Calu3 (cell line): ENCODE measurements around the gene NHSL1. TPM values are rescaled to one million over a fixed set of nuclear protein-coding genes. Genes with fewer than 3 reads are reported as not detected.

Source experiments
- BruUV-seq: library from RNA; stranded (reverse); fragments of 400-500 nt; replicated peaks from 2 replicates; lab custom pipeline; 2021; lab: Mats Ljungman, UMichigan
- CTCF ChIA-PET: fragments of 300-600 bp; sonication (Branson Sonifier 250); formaldehyde crosslinking; loops from one replicate; lab custom pipeline; 2022; ENCODE audit warnings: antibody characterized with exemption; lab: Charles Lee
- DNase-seq: peaks from one replicate; pipeline ENCODE4 v3.0.0; 2022
- H3K27ac Mint-ChIP-seq: one replicate; pipeline ENCODE4 v1.8.0; 2022; ENCODE audit warnings: mixed read lengths; ENCODE audit not compliant: unreplicated experiment
- H3K27me3 Mint-ChIP-seq: one replicate; pipeline ENCODE4 v1.8.0; 2022; ENCODE audit warnings: mixed read lengths; ENCODE audit not compliant: unreplicated experiment
- H3K36me3 Mint-ChIP-seq: one replicate; pipeline ENCODE4 v1.8.0; 2022; ENCODE audit warnings: mild to moderate bottlenecking, moderate library complexity, mixed read lengths; ENCODE audit not compliant: insufficient read depth, unreplicated experiment
- H3K4me1 Mint-ChIP-seq: one replicate; pipeline ENCODE4 v1.8.0; 2022; ENCODE audit warnings: mild to moderate bottlenecking, low read depth, mixed read lengths; ENCODE audit not compliant: unreplicated experiment
- H3K4me3 Mint-ChIP-seq: one replicate; pipeline ENCODE4 v1.8.0; 2022; ENCODE audit warnings: mild to moderate bottlenecking, low read depth, moderate library complexity, mixed read lengths; ENCODE audit not compliant: unreplicated experiment
- H3K9me3 Mint-ChIP-seq: one replicate; pipeline ENCODE4 v1.8.0; 2022; ENCODE audit warnings: low read depth, mixed read lengths; ENCODE audit not compliant: unreplicated experiment
- intact Hi-C: fragments of 100-400 bp; cut with micrococcal nuclease; formaldehyde crosslinking; loops from one replicate; pipeline ENCODE4 v1.10.0; 2022; ENCODE audit not compliant: unreplicated experiment
- total RNA-seq: library from RNA; stranded (reverse); gene quantifications from 2 replicates; pipeline ENCODE4 v1.2.3, GENCODE V29; 2022
- TF ChIP-seq, protein P1 (sequence below): fragments of 200-600 bp; IDR thresholded peaks from one replicate; pipeline ENCODE4 v1.8.0; 2022; ENCODE audit warnings: antibody characterized with exemption; ENCODE audit not compliant: unreplicated experiment

Gene NHSL1
- total RNA-seq, 1 experiment from 2014 or later: 26.6 TPM

DNA sequence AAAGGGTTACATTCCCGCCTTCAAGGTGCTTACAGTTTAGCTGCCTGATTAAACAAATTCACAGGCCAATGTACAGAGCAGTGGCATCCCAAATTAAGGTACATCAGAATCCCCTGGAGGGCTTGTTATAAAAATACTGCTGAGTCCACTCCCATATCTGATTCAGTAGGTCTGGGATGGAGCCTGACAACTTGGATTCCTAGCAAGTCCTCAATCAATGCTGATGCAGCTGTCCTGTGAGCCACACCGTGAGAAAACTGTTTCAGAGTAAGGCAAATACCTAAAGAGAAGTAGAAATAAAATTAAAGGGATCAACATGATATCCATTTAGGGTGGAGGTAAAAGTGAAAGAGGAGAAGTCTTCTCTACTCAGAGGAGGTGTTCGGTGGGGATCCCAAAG lies 16.5 kb downstream of the NHSL1 start:
- TF ChIP-seq, protein P1, sequence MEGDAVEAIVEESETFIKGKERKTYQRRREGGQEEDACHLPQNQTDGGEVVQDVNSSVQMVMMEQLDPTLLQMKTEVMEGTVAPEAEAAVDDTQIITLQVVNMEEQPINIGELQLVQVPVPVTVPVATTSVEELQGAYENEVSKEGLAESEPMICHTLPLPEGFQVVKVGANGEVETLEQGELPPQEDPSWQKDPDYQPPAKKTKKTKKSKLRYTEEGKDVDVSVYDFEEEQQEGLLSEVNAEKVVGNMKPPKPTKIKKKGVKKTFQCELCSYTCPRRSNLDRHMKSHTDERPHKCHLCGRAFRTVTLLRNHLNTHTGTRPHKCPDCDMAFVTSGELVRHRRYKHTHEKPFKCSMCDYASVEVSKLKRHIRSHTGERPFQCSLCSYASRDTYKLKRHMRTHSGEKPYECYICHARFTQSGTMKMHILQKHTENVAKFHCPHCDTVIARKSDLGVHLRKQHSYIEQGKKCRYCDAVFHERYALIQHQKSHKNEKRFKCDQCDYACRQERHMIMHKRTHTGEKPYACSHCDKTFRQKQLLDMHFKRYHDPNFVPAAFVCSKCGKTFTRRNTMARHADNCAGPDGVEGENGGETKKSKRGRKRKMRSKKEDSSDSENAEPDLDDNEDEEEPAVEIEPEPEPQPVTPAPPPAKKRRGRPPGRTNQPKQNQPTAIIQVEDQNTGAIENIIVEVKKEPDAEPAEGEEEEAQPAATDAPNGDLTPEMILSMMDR: no peak
- peaks cover 61% of the 10 kb centered on the region for H3K4me1 Mint-ChIP-seq
- H3K27me3 Mint-ChIP-seq: no peaks in the 10 kb centered on the region
- no TSS peak for BruUV-seq
- no peak for DNase-seq
- H3K27ac Mint-ChIP-seq: peak overlapping the region; percentile 32
- CTCF ChIA-PET: interaction anchor here (0.9 kb wide), 1 partner anchor 11 kb away, joined by 5 read pairs; no protein-coding TSS in a partner anchor
- H3K36me3 Mint-ChIP-seq: peaks cover 13% of the 10 kb centered on the region
- no peaks in the 10 kb centered on the region for H3K9me3 Mint-ChIP-seq
- intact Hi-C loops: no loop called here
- H3K4me3 Mint-ChIP-seq: no peak overlapping the region

DNA sequence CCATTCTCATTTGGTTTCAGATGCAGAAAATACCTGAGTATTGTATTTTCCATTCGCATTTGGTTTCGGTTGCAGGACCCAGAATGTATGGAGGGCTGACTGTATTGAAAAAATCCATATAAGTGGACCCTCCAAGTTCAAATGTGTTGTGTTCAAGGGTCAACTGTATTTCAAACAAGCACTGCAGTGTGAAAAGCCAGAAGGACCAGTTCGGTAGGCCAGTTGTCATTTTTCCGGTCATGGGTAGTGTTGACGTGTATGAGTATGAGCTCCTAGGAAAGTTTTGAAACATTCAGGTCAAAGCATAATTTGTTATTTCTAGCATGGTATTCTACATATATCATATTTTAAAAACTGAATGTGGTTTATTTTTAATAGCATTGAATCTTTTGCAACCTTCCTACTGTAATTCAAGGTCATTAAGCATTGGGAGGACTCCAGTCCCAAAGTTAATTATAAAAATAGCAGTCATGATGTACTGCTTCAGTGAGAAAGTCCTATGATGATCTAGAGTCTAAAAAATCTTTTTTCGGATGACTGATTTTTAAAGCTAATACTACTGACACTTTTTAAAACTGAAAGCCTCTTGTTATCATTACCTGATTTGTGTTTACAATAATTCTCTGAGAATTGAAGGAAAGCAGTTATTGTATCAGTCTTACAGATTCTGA lies 18.9 kb downstream of the NHSL1 start:
- intact Hi-C loops: no loop called here
- no peaks in the 10 kb centered on the region for H3K27me3 Mint-ChIP-seq
- peaks cover 7% of the 10 kb centered on the region for H3K36me3 Mint-ChIP-seq
- peak overlapping the region; percentile 62 for H3K27ac Mint-ChIP-seq
- no peak for DNase-seq
- CTCF ChIA-PET: interaction anchor here (1.0 to 1.5 kb wide), 2 partner anchors 15 to 23 kb away, joined by 5 read pairs; no protein-coding TSS in a partner anchor
- no TSS peak for BruUV-seq
- peaks cover 41% of the 10 kb centered on the region for H3K4me1 Mint-ChIP-seq
- TF ChIP-seq, protein P1: no peak
- peak overlapping the region; percentile 23 for H3K4me3 Mint-ChIP-seq
- no peaks in the 10 kb centered on the region for H3K9me3 Mint-ChIP-seq

DNA sequence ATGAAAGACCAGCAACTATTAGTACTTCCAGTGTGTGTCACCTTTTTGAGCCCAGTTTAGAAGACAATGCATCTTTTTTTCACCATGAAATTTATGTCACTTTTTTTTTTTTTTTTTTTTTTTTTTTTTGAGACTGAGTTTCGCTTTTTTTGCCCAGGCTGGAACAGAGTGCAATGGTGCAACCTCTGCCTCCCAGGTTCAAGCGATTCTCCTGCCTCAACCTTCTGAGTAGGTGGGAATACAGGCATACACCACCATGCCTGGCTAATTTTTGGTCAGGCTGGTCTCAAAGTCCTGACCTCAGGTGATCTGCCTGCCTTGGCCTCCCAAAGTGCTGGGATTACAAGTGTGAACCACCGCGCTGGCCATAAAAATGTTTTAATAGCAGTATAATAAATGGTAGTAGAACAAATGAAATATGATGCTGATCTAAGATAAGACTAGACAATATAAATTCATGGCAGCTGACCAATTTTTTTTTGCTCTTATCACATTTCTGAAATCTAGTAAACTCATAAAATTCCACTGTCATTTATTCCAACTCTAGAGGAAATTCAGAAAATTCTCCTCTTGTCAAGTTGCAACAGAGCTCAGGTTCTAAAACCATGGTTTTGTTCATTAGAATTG lies 21.3 kb downstream of the NHSL1 start:
- CTCF ChIA-PET: no interaction called here
- intact Hi-C loops: no loop called here
- peaks cover 7% of the 10 kb centered on the region for H3K36me3 Mint-ChIP-seq
- H3K27ac Mint-ChIP-seq: peak overlapping the region; percentile 35
- TF ChIP-seq, protein P1: no peak
- no peak overlapping the region for H3K4me3 Mint-ChIP-seq
- H3K27me3 Mint-ChIP-seq: no peaks in the 10 kb centered on the region
- DNase-seq: no peak
- H3K4me1 Mint-ChIP-seq: peaks cover 23% of the 10 kb centered on the region
- BruUV-seq: no TSS peak
- no peaks in the 10 kb centered on the region for H3K9me3 Mint-ChIP-seq

DNA sequence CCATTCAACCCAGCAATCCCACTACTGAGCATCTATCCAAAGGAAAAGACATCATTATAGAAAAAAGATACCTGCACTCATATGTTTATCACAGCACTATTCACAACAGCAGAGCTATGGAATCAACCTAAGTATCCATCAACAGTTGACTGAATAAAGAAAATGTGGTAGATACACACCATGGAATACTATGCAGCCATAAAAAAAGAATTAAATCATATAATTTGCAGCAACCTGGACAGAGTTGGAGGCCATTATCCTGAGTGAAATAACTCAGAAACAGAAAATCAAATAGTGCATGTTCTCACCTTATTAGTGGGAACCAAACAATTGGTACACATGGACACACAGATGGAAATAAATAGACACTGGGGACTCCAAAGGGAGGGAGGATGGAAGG lies 23.2 kb downstream of the NHSL1 start:
- BruUV-seq: no TSS peak
- intact Hi-C loops: no loop called here
- CTCF ChIA-PET: no interaction called here

More for the DNA sequence above, 23.2 kb downstream of the NHSL1 start:
- no peak overlapping the region for H3K27ac Mint-ChIP-seq
- no peaks in the 10 kb centered on the region for H3K9me3 Mint-ChIP-seq
- no peaks in the 10 kb centered on the region for H3K27me3 Mint-ChIP-seq
- H3K4me1 Mint-ChIP-seq: peaks cover 17% of the 10 kb centered on the region
- no peak overlapping the region for H3K4me3 Mint-ChIP-seq
- TF ChIP-seq, protein P1: no peak
- DNase-seq: no peak
- peaks cover 8% of the 10 kb centered on the region for H3K36me3 Mint-ChIP-seq
